SK-N-SH treated with all-trans-retinoic acid at 6 μM for 48 hours (cell line): ENCODE data around the gene CERT1.

Source experiments
- ARNTL ChIP-seq: fragments of 450-650 bp; formaldehyde crosslinking; IDR thresholded peaks from 2 replicates; pipeline ENCODE4 v1.5.0; 2020; ENCODE audit warnings: low read depth, mild to moderate bottlenecking, moderate library complexity, borderline replicate concordance
- CREB5 ChIP-seq: fragments of 250-450 bp; sonication (Bioruptor Pico); IDR thresholded peaks from 2 replicates; pipeline ENCODE4 v1.5.1; 2020; ENCODE audit warnings: low read depth, mild to moderate bottlenecking, moderate library complexity
- CSDC2 ChIP-seq: fragments of 250-450 bp; sonication (Bioruptor Pico); IDR thresholded peaks from 2 replicates; pipeline ENCODE4 v1.5.0; 2020; ENCODE audit warnings: mild to moderate bottlenecking, moderate library complexity
- ESRRG ChIP-seq: fragments of 250-450 bp; sonication (Bioruptor Pico); IDR thresholded peaks from 2 replicates; pipeline ENCODE4 v1.6.1; 2021; ENCODE audit warnings: mild to moderate bottlenecking
- GLIS3 ChIP-seq: fragments of 250-450 bp; sonication (Bioruptor Pico); IDR thresholded peaks from 2 replicates; pipeline ENCODE4 v1.5.0; 2020; ENCODE audit warnings: mild to moderate bottlenecking, moderate library complexity
- PATZ1 ChIP-seq: fragments of 250-450 bp; sonication (Bioruptor Pico); IDR thresholded peaks from 2 replicates; pipeline ENCODE4 v1.8.0; 2020; ENCODE audit warnings: mild to moderate bottlenecking, moderate library complexity, borderline replicate concordance
- RARB ChIP-seq: fragments of 250-450 bp; sonication (Bioruptor Pico); IDR thresholded peaks from 2 replicates; pipeline ENCODE4 v1.8.0; 2021; ENCODE audit warnings: mild to moderate bottlenecking, moderate library complexity
- SNAI2 ChIP-seq: fragments of 250-450 bp; sonication (Bioruptor Pico); IDR thresholded peaks from 2 replicates; pipeline ENCODE4 v1.5.0; 2020; ENCODE audit warnings: mild to moderate bottlenecking, moderate library complexity
- TCF4 ChIP-seq: fragments of 250-450 bp; sonication (Bioruptor Pico); IDR thresholded peaks from 2 replicates; pipeline ENCODE4 v1.8.0; 2021; ENCODE audit warnings: mild to moderate bottlenecking, moderate library complexity, borderline replicate concordance
- ZFP30 ChIP-seq: fragments of 450-650 bp; formaldehyde crosslinking; IDR thresholded peaks from 2 replicates; pipeline ENCODE4 v1.5.0; 2022; ENCODE audit warnings: mild to moderate bottlenecking, moderate library complexity

- TF ChIP-seq ZFP30 (CRISPR knock-in tag): no peak
- no peak for TF ChIP-seq RARB (CRISPR knock-in tag)
- TF ChIP-seq CSDC2 (CRISPR knock-in tag): no peak
- no peak for TF ChIP-seq GLIS3 (CRISPR knock-in tag)
- no peak for TF ChIP-seq ESRRG (CRISPR knock-in tag)
- TF ChIP-seq CREB5 (CRISPR knock-in tag): no peak
- no peak for TF ChIP-seq TCF4 (CRISPR knock-in tag)
- no peak for TF ChIP-seq ARNTL
- no peak for TF ChIP-seq PATZ1
- no peak for TF ChIP-seq SNAI2 (CRISPR knock-in tag)
These were observed 30.4 kb downstream of the CERT1 start for GRCh38 chr5:75481024-75481423.
